IMR-90 (cell line): Measurements from ENCODE around the gene RIBC1.

Experiments used
- POLR2A ChIP-seq: IDR thresholded peaks from 2 replicates; pipeline ENCODE4 v1.6.1; 2012; ENCODE audit warnings: mild to moderate bottlenecking, low read depth, low read length
- TF ChIP-seq, protein P1 (sequence below): conservative IDR thresholded peaks from 2 replicates; pipeline ENCODE4 v1.5.1; 2012; ENCODE audit warnings: mild to moderate bottlenecking, low read depth, low read length, improper control_type of control experiment

DNA sequence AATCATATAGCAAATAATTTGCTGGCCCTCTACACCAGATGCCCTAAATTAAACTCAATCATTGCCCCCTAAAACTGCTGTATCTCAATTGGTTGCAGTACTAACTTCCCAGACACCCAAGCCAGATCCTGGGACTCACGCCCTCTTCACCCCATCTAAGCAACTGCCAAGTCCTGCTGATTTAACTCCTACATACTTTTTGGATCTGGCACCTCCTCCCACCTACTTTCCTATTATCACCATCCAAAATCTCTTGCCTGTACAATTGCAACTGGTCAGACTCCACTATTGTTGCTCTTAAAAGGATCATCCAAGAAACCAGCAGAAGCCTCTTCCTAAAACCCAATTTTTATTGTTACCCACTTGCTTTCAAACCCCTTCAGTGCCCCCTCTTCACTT is 16.2 kb downstream of the RIBC1 start:
- TF ChIP-seq, protein P1, sequence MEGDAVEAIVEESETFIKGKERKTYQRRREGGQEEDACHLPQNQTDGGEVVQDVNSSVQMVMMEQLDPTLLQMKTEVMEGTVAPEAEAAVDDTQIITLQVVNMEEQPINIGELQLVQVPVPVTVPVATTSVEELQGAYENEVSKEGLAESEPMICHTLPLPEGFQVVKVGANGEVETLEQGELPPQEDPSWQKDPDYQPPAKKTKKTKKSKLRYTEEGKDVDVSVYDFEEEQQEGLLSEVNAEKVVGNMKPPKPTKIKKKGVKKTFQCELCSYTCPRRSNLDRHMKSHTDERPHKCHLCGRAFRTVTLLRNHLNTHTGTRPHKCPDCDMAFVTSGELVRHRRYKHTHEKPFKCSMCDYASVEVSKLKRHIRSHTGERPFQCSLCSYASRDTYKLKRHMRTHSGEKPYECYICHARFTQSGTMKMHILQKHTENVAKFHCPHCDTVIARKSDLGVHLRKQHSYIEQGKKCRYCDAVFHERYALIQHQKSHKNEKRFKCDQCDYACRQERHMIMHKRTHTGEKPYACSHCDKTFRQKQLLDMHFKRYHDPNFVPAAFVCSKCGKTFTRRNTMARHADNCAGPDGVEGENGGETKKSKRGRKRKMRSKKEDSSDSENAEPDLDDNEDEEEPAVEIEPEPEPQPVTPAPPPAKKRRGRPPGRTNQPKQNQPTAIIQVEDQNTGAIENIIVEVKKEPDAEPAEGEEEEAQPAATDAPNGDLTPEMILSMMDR, result no peak
- TF ChIP-seq POLR2A, result no peak
